Islet of Langerhans (tissue), 1 donor: ENCODE data around the gene ANKRD13D.

Source experiments
- FAIRE-seq: peaks from one replicate; lab custom pipeline; 2011; peaks lifted over from hg19 to GRCh38; lab: Jason Lieb, UNC

Gene ANKRD13D

GRCh38 chr11:67320011-67320410 lies 30.9 kb downstream of the ANKRD13D start:
- no peak for FAIRE-seq

- no peak for FAIRE-seq
These were observed 31.6 kb downstream of the ANKRD13D start for GRCh38 chr11:67320691-67321090.

GRCh38 chr11:67321313-67321871 lies 32.3 kb downstream of the ANKRD13D start:
- no peak for FAIRE-seq

GRCh38 chr11:67322049-67322448 lies 32.9 kb downstream of the ANKRD13D start:
- FAIRE-seq = no peak

GRCh38 chr11:67323526-67323925 lies 34.4 kb downstream of the ANKRD13D start:
- FAIRE-seq = no peak

- FAIRE-seq = no peak
These were observed 43.1 kb downstream of the ANKRD13D start for GRCh38 chr11:67332081-67332691.

- no peak for FAIRE-seq
These were observed 48.2 kb downstream of the ANKRD13D start for GRCh38 chr11:67337257-67337656.

- no peak for FAIRE-seq
These were observed 55.2 kb downstream of the ANKRD13D start for GRCh38 chr11:67344264-67344663.

GRCh38 chr11:67345247-67345919 lies 56.3 kb downstream of the ANKRD13D start:
- FAIRE-seq = no peak

- no peak for FAIRE-seq
These were observed 57.1 kb downstream of the ANKRD13D start for GRCh38 chr11:67345920-67346819.

- FAIRE-seq = no peak
These were observed 59.1 kb downstream of the ANKRD13D start for GRCh38 chr11:67347964-67348749.

- FAIRE-seq = no peak
These were observed 59.9 kb downstream of the ANKRD13D start for GRCh38 chr11:67349036-67349435.

- no peak for FAIRE-seq
These were observed 60.4 kb downstream of the ANKRD13D start for GRCh38 chr11:67349457-67349856.

GRCh38 chr11:67349928-67350465 lies 60.9 kb downstream of the ANKRD13D start:
- FAIRE-seq = no peak

GRCh38 chr11:67351275-67352005 lies 62.3 kb downstream of the ANKRD13D start:
- FAIRE-seq = no peak
